Lung (tissue), 12 donors: Measurements from ENCODE around the gene SIMC1. TPM values are rescaled to one million over a fixed set of nuclear protein-coding genes. Genes with fewer than 3 reads are reported as not detected.

Experiments used
- ATAC-seq: fragments of 200-7000 bp; cut with Tn5 transposase; one replicate; pipeline ENCODE4 v1.9.1; 2020; ENCODE audit warnings: moderate number of reproducible peaks; ENCODE audit not compliant: insufficient read depth, low FRiP score
- DNase-seq, 3 donors: peaks; one replicate each; pipeline ENCODE4 v3.0.0-alpha.2; 2013 to 2017
- H3K27ac ChIP-seq, 2 donors: one replicate each; pipeline ENCODE4 v1.5.1; 2013; ENCODE audit warnings: mild to moderate bottlenecking in 2 of 2, moderate library complexity in 2 of 2, control low read depth in 1 of 2, inconsistent platforms in 1 of 2, low read depth in 1 of 2, low read length in 1 of 2
- H3K27me3 ChIP-seq, 3 donors: one replicate each; pipeline ENCODE4 v1.5.1; 2013; ENCODE audit warnings: low read length in 2 of 3; ENCODE audit not compliant: control insufficient read depth in 3 of 3, insufficient read depth in 3 of 3
- H3K36me3 ChIP-seq, 4 donors: one replicate each; pipeline ENCODE4 v1.5.1; 2013; ENCODE audit warnings: low read length in 4 of 4, mild to moderate bottlenecking in 1 of 4, moderate library complexity in 1 of 4; ENCODE audit not compliant: control insufficient read depth in 4 of 4, insufficient read depth in 4 of 4
- H3K4me1 ChIP-seq, 5 donors: one replicate each; pipeline ENCODE4 v1.5.1; 2013; ENCODE audit warnings: low read length in 5 of 5, mild to moderate bottlenecking in 2 of 5, moderate library complexity in 1 of 5; ENCODE audit not compliant: control insufficient read depth in 5 of 5, insufficient read depth in 5 of 5
- H3K4me3 ChIP-seq: one replicate; pipeline ENCODE4 v1.5.1; 2013; ENCODE audit warnings: mild to moderate bottlenecking, control low read depth, moderate library complexity
- H3K9ac ChIP-seq, 2 donors: one replicate each; pipeline ENCODE4 v1.5.1; 2013; ENCODE audit warnings: low read length in 2 of 2, control low read depth in 1 of 2; ENCODE audit not compliant: insufficient read depth in 1 of 2
- H3K9me3 ChIP-seq, 4 donors: one replicate each; pipeline ENCODE4 v1.5.1; 2013; ENCODE audit warnings: low read length in 3 of 4, mild to moderate bottlenecking in 1 of 4, moderate library complexity in 1 of 4; ENCODE audit not compliant: control insufficient read depth in 4 of 4, insufficient read depth in 3 of 4
- CTCF ChIP-seq: IDR thresholded peaks from 2 replicates; pipeline ENCODE4 v1.5.1; 2012; ENCODE audit warnings: mild to moderate bottlenecking; ENCODE audit errors: control extremely low read depth, extremely low read depth
- WGBS, 2 donors: extraction: QIAGEN DNeasy Blood & Tissue Kit; methylation state at CpG; one replicate each; pipeline ENCODE4 v1.1.7; 2013; 5-methylcytosine and 5-hydroxymethylcytosine counted together
- polyA plus RNA-seq, 2 donors: library from polyadenylated mRNA; stranded (reverse); fragments of 200-250 nt; gene quantifications; one replicate each; pipeline ENCODE4 v1.2.1, GENCODE V29; 2013
- total RNA-seq, 2 donors: library from RNA; depleted of rRNA in 1 of 2; stranded (reverse); fragments of >200 nt in 1 of 2; gene quantifications; one replicate each; pipeline ENCODE4 v1.2.1, GENCODE V29; 2014 to 2021
- donor health status: control.
- donor health status: control.
- donor health status: Bipolar disorder and iron deficiency.
- donor health status: healthy.
- donor health status: DM: yes; HTN: yes; CAD: no.

Gene SIMC1
- total and polyA plus RNA-seq, 4 donors, result 3.7 to 20.9 (median 8.7) TPM

GRCh38 chr5:176379881-176380280 is 141.7 kb downstream of the SIMC1 start:
- peaks cover 13 to 28% (median 20%) of the 10 kb centered on the region in 4 donors for H3K36me3 ChIP-seq
- 65 to 81% methylated on average over 3 of the region's 3 CpGs for WGBS, 2 donors
- no peaks in the 10 kb centered on the region for H3K27me3 ChIP-seq
- peaks cover 0 to 1% (median 0%) of the 10 kb centered on the region in 5 donors for H3K4me1 ChIP-seq
- no peak for TF ChIP-seq CTCF
- no peaks in the 10 kb centered on the region for H3K9me3 ChIP-seq
- no peak overlapping the region for H3K27ac ChIP-seq
- DNase-seq, result no peak
- H3K9ac ChIP-seq, result no peak overlapping the region
- ATAC-seq, result no peak
- no peak overlapping the region for H3K4me3 ChIP-seq

- Histone ChIP-seq H3K27ac (peak overlapping the region in 1 of 2 donors; percentile 51), H3K4me1 (peaks cover 0 to 1% (median 0%) of the 10 kb centered on the region in 5 donors), H3K27me3 (no peaks in the 10 kb centered on the region), H3K9me3 (no peaks in the 10 kb centered on the region), H3K9ac (no peak overlapping the region), H3K36me3 (peaks cover 14 to 31% (median 15%) of the 10 kb centered on the region in 4 donors), H3K4me3 (no peak overlapping the region)
- DNase-seq (no peak), ATAC-seq (no peak)
- no peak for TF ChIP-seq CTCF
- 89 to 91% methylated on average over 3 of the region's 3 CpGs for WGBS, 2 donors
These were observed 143.2 kb downstream of the SIMC1 start for GRCh38 chr5:176381423-176381822.

DNA sequence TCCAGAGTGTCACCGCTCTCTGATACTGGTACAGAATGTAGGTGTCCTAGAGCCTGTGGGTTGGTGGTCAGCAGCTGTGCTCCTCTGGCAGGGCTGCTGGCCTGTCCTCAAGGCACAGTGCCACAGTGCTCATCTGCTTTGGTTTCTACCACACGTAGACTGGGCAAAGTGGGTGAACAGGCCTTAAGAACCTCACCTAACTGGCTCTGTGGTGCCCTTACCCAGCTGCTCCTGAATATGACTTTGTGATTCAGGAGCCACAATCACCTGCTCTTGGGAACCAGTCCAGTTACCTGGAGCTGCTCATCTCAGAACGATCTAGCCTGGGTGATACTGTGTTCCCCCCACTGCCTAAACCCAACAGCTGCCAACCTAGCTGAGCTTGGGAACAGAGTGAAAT is 143.8 kb downstream of the SIMC1 start:
- no peak for ATAC-seq
- H3K9me3 ChIP-seq, result no peaks in the 10 kb centered on the region
- no peak overlapping the region for H3K4me3 ChIP-seq
- TF ChIP-seq CTCF, result no peak
- no peaks in the 10 kb centered on the region for H3K27me3 ChIP-seq
- H3K4me1 ChIP-seq, result peaks cover 0 to 4% (median 2%) of the 10 kb centered on the region in 5 donors
- no peak for DNase-seq
- H3K36me3 ChIP-seq, result peaks cover 15 to 31% (median 16%) of the 10 kb centered on the region in 4 donors
- WGBS, 2 donors, result 94 to 95% methylated on average over 3 of the region's 3 CpGs
- no peak overlapping the region for H3K9ac ChIP-seq
- peak overlapping the region; percentile 41 to 51 for H3K27ac ChIP-seq

DNA sequence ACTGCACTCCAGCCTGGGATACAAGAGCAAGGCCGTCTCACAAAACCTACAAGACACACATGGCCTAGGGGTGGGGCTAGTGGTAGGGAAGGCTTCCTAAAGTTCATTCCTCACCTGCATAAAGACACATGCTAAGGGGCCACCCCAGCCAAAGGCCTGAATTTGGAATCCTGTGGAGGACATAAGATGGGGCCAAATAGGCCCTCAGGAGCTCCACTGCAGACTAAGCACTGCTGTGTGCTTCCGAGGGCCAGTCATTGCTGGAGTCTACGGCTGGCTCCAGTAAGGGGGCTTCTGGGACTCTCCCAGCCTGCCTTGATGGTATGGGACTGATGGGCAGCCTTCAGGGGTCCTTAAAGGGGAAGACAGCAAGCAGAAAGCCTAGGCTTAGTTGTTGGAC is 144.5 kb downstream of the SIMC1 start:
- Histone ChIP-seq H3K4me1 (peaks cover 0 to 10% (median 5%) of the 10 kb centered on the region in 5 donors), H3K27me3 (no peaks in the 10 kb centered on the region), H3K27ac (no peak overlapping the region), H3K9me3 (no peaks in the 10 kb centered on the region), H3K9ac (no peak overlapping the region), H3K36me3 (peaks cover 15 to 31% (median 16%) of the 10 kb centered on the region in 4 donors), H3K4me3 (no peak overlapping the region)
- 77 to 92% methylated on average over 3 of the region's 3 CpGs for WGBS, 2 donors
- DNase-seq (no peak), ATAC-seq (no peak)
- TF ChIP-seq CTCF, result no peak
